HEK293 (cell line): ENCODE measurements around the gene SLC10A4.

Experiments
- CTCF ChIA-PET: fragments of 350-600 bp; formaldehyde crosslinking; extraction: SDS; loops from one replicate; lab custom pipeline; 2021; ENCODE audit warnings: antibody characterized with exemption; lab: Yijun Ruan, JAX
- POLR2A ChIA-PET: fragments of 300-600 bp; formaldehyde crosslinking; extraction: SDS; loops from one replicate; lab custom pipeline; 2020; ENCODE audit warnings: antibody characterized with exemption, inconsistent platforms; lab: Yijun Ruan, JAX
- H3K27ac ChIP-seq: fragments of 200-500 bp; sonication (Bioruptor generic); 2 replicates; pipeline ENCODE4 v1.5.1; 2014; ENCODE audit warnings: low read depth, low read length, control low read depth, inconsistent platforms; ENCODE audit errors: extremely low read depth
- H3K36me3 ChIP-seq, 2 experiments: fragments of 200-500 bp in 1 of 2; sonication (Bioruptor generic) in 1 of 2; 1 replicate in 1 of 2; 2 replicates in 1 of 2; pipeline ENCODE4 v1.5.1; 2014 to 2017; ENCODE audit warnings: inconsistent platforms in 2 of 2, low read length in 2 of 2; ENCODE audit not compliant: control insufficient read depth in 2 of 2, insufficient read depth in 1 of 2
- H3K4me1 ChIP-seq: fragments of 200-500 bp; sonication (Bioruptor generic); 2 replicates; pipeline ENCODE4 v1.5.1; 2014; ENCODE audit warnings: mild to moderate bottlenecking, low read length, inconsistent platforms; ENCODE audit not compliant: control insufficient read depth, insufficient read depth
- H3K4me3 ChIP-seq: 2 replicates; pipeline ENCODE4 v1.5.1; 2011; ENCODE audit warnings: low read depth, mild to moderate bottlenecking, control low read depth, low read length, moderate library complexity
- H3K9me3 ChIP-seq: fragments of 200-500 bp; sonication (Bioruptor generic); 2 replicates; pipeline ENCODE4 v1.5.1; 2014; ENCODE audit warnings: low read depth, low read length, inconsistent platforms; ENCODE audit not compliant: control insufficient read depth, insufficient read depth
- BCL11A ChIP-seq: fragments of 450-650 bp; formaldehyde crosslinking; IDR thresholded peaks from 2 replicates; pipeline ENCODE4 v1.5.1; 2016; ENCODE audit warnings: low read depth, missing biosample characterization, missing genetic modification characterization
- HIC1 ChIP-seq: fragments of 450-650 bp; formaldehyde crosslinking; IDR thresholded peaks from 2 replicates; pipeline ENCODE4 v1.5.1; 2016; ENCODE audit warnings: missing biosample characterization, missing genetic modification characterization
- KLF7 ChIP-seq: fragments of 450-650 bp; formaldehyde crosslinking; IDR thresholded peaks from 2 replicates; pipeline ENCODE4 v1.5.1; 2016; ENCODE audit warnings: missing biosample characterization, missing genetic modification characterization, borderline replicate concordance
- KLF8 ChIP-seq: fragments of 450-650 bp; formaldehyde crosslinking; IDR thresholded peaks from 2 replicates; pipeline ENCODE4 v1.5.1; 2016; ENCODE audit warnings: missing biosample characterization, missing genetic modification characterization
- PATZ1 ChIP-seq: fragments of 450-650 bp; formaldehyde crosslinking; IDR thresholded peaks from 2 replicates; pipeline ENCODE4 v1.5.1; 2016; ENCODE audit warnings: missing biosample characterization, missing genetic modification characterization
- PRDM10 ChIP-seq: fragments of 450-650 bp; formaldehyde crosslinking; IDR thresholded peaks from 2 replicates; pipeline ENCODE4 v1.5.1; 2016; ENCODE audit warnings: missing biosample characterization, missing genetic modification characterization
- PRDM6 ChIP-seq: fragments of 450-650 bp; formaldehyde crosslinking; IDR thresholded peaks from 2 replicates; pipeline ENCODE4 v1.5.1; 2017; ENCODE audit warnings: missing biosample characterization, missing genetic modification characterization
- YY2 ChIP-seq: fragments of 450-650 bp; formaldehyde crosslinking; IDR thresholded peaks from 2 replicates; pipeline ENCODE4 v1.5.1; 2016; ENCODE audit warnings: missing biosample characterization, missing genetic modification characterization
- ZFHX2 ChIP-seq: fragments of 450-650 bp; formaldehyde crosslinking; conservative IDR thresholded peaks from 2 replicates; pipeline ENCODE4 v1.5.1; 2016; ENCODE audit warnings: missing biosample characterization, missing genetic modification characterization
- ZFP41 ChIP-seq: fragments of 450-650 bp; formaldehyde crosslinking; IDR thresholded peaks from 2 replicates; pipeline ENCODE4 v1.5.1; 2016; ENCODE audit warnings: missing biosample characterization, missing genetic modification characterization, borderline replicate concordance
- ZNF157 ChIP-seq: fragments of 450-650 bp; formaldehyde crosslinking; IDR thresholded peaks from 2 replicates; pipeline ENCODE4 v1.5.1; 2016; ENCODE audit warnings: missing biosample characterization, missing genetic modification characterization
- ZNF2 ChIP-seq: fragments of 450-650 bp; formaldehyde crosslinking; IDR thresholded peaks from 2 replicates; pipeline ENCODE4 v1.5.1; 2016; ENCODE audit warnings: missing biosample characterization, missing genetic modification characterization
- ZNF596 ChIP-seq: fragments of 450-650 bp; IDR thresholded peaks from 2 replicates; pipeline ENCODE4 v1.5.0; 2018; ENCODE audit warnings: missing biosample characterization, mild to moderate bottlenecking, missing genetic modification characterization, moderate library complexity
- ZNF610 ChIP-seq: fragments of 450-650 bp; formaldehyde crosslinking; IDR thresholded peaks from 2 replicates; pipeline ENCODE4 v1.5.1; 2016; ENCODE audit warnings: missing biosample characterization, missing genetic modification characterization, borderline replicate concordance
- ZNF76 ChIP-seq: fragments of 450-650 bp; formaldehyde crosslinking; IDR thresholded peaks from 2 replicates; pipeline ENCODE4; 2016; ENCODE audit warnings: low read depth, missing biosample characterization, missing genetic modification characterization, borderline replicate concordance
- ZSCAN4 ChIP-seq: fragments of 450-650 bp; formaldehyde crosslinking; IDR thresholded peaks from 2 replicates; pipeline ENCODE4 v1.5.1; 2017; ENCODE audit warnings: missing biosample characterization, missing genetic modification characterization

Gene SLC10A4

GRCh38 chr4:48499551-48500066 lies 16.5 kb downstream of the SLC10A4 start:
- Histone ChIP-seq H3K4me1 (no peaks in the 10 kb centered on the region), H3K9me3 (no peaks in the 10 kb centered on the region), H3K36me3 (peaks cover 8 to 25% of the 10 kb centered on the region in 2 experiments), H3K4me3 (no peak overlapping the region), H3K27ac (no peak overlapping the region)
- CTCF ChIA-PET: no interaction called here
- TF ChIP-seq PRDM10 (tag by site-specific recombination) (no peak), PATZ1 (tag by site-specific recombination) (no peak), ZNF2 (no peak), YY2 (tag by site-specific recombination) (no peak), ZNF610 (tag by site-specific recombination) (no peak), ZNF596 (no peak), ZSCAN4 (tag by site-specific recombination) (no peak), KLF7 (tag by site-specific recombination) (no peak), KLF8 (tag by site-specific recombination) (no peak), BCL11A (tag by site-specific recombination) (no peak), ZFP41 (tag by site-specific recombination) (no peak), HIC1 (tag by site-specific recombination) (no peak), ZNF157 (tag by site-specific recombination) (no peak), PRDM6 (tag by site-specific recombination) (no peak), ZNF76 (tag by site-specific recombination) (no peak), ZFHX2 (tag by site-specific recombination) (no peak)
- POLR2A ChIA-PET: no interaction called here
